HepG2 (cell line): ENCODE measurements around the gene EP300. TPM values are rescaled to one million over a fixed set of nuclear protein-coding genes. Genes with fewer than 3 reads are reported as not detected.

Experiments used
- HIVEP1 ChIP-seq: sonication (generic); formaldehyde crosslinking; IDR thresholded peaks from 2 replicates; pipeline ENCODE4 v1.4.0; 2020; ENCODE audit warnings: mild to moderate bottlenecking, missing genetic modification reagents
- MAFK ChIP-seq, 2 experiments: IDR thresholded peaks in 1 of 2; conservative IDR thresholded peaks in 1 of 2; 2 replicates each; pipeline ENCODE4 v1.6.1; 2011; ENCODE audit warnings: improper control_type of control experiment in 2 of 2, low read length in 2 of 2
- PPARG ChIP-seq: conservative IDR thresholded peaks from 2 replicates; pipeline ENCODE4 v1.6.1; 2016; ENCODE audit warnings: missing biosample characterization, missing genetic modification reagents
- RBM39 ChIP-seq: fragments of 200-400 bp; formaldehyde crosslinking; IDR thresholded peaks from one replicate; pipeline ENCODE4 v1.6.1; 2018; ENCODE audit warnings: antibody characterized with exemption, mild to moderate bottlenecking, low read depth, low read length; ENCODE audit not compliant: poor library complexity, severe bottlenecking
- SRSF4 ChIP-seq: fragments of 200-400 bp; formaldehyde crosslinking; IDR thresholded peaks from one replicate; pipeline ENCODE4 v1.6.1; 2018; ENCODE audit warnings: mild to moderate bottlenecking, low read depth, low read length, moderate library complexity; ENCODE audit not compliant: poor library complexity, severe bottlenecking
- SRY ChIP-seq: sonication (generic); formaldehyde crosslinking; IDR thresholded peaks from 2 replicates; pipeline ENCODE4 v1.8.0; 2022; ENCODE audit warnings: mild to moderate bottlenecking, missing genetic modification reagents
- XBP1 ChIP-seq: sonication (generic); formaldehyde crosslinking; IDR thresholded peaks from 2 replicates; pipeline ENCODE4 v1.5.0; 2020; ENCODE audit warnings: missing genetic modification reagents
- YEATS2 ChIP-seq: sonication (generic); formaldehyde crosslinking; IDR thresholded peaks from 2 replicates; pipeline ENCODE4 v1.4.0; 2020; ENCODE audit warnings: missing genetic modification reagents, borderline replicate concordance
- ZMAT3 ChIP-seq: sonication (generic); formaldehyde crosslinking; conservative IDR thresholded peaks from 2 replicates; pipeline ENCODE4 v1.7.0; 2021; ENCODE audit warnings: missing genetic modification reagents
- ZMYM2 ChIP-seq: sonication (generic); formaldehyde crosslinking; IDR thresholded peaks from 2 replicates; pipeline ENCODE4 v1.8.0; 2022; ENCODE audit warnings: mild to moderate bottlenecking, missing genetic modification reagents
- ZNF160 ChIP-seq: sonication (generic); formaldehyde crosslinking; IDR thresholded peaks from 2 replicates; pipeline ENCODE4 v1.8.0; 2022; ENCODE audit warnings: mild to moderate bottlenecking, inconsistent platforms, missing genetic modification reagents
- ZNF382 ChIP-seq: sonication (generic); formaldehyde crosslinking; IDR thresholded peaks from 2 replicates; pipeline ENCODE4 v1.5.0; 2020; ENCODE audit warnings: missing genetic modification reagents, mild to moderate bottlenecking, borderline replicate concordance
- ZNF547 ChIP-seq: sonication (generic); formaldehyde crosslinking; IDR thresholded peaks from 2 replicates; pipeline ENCODE4 v1.5.1; 2020; ENCODE audit warnings: mild to moderate bottlenecking, missing genetic modification reagents
- polyA plus RNA-seq, 8 experiments: library from polyadenylated mRNA; depleted of rRNA in 3 of 8; stranded (reverse) in 7 of 8; unstranded in 1 of 8; fragments of >200 nt; fragmentation: Illumina TruSeq in 4 of 8; extraction: Trizol in 4 of 8; gene quantifications; 2 replicates each; pipeline versions ENCODE4 v1.2.1 to v1.2.3, GENCODE V29; 2011 to 2016; ENCODE audit warnings: low read depth in 4 of 8, missing spikeins in 1 of 8, mixed read lengths in 1 of 8; ENCODE audit not compliant: insufficient read depth in 1 of 8
- total RNA-seq, 5 experiments: library from RNA; depleted of rRNA; stranded (reverse); fragments of >200 nt; fragmentation: Illumina TruSeq; extraction: Trizol; gene quantifications; 2 replicates each; pipeline ENCODE4 v1.2.3, GENCODE V29; 2016; ENCODE audit warnings: low read depth in 1 of 5
- TF ChIP-seq, protein P1 (sequence below): IDR thresholded peaks from 2 replicates; pipeline ENCODE4 v1.6.1; 2018; ENCODE audit warnings: missing genetic modification reagents, mild to moderate bottlenecking, missing compliant biosample characterization
- TF ChIP-seq, protein P2 (sequence below): sonication (generic); formaldehyde crosslinking; conservative IDR thresholded peaks from 2 replicates; pipeline ENCODE4 v1.4.0; 2020; ENCODE audit warnings: missing genetic modification reagents
- TF ChIP-seq, protein P3 (sequence below): sonication (generic); formaldehyde crosslinking; IDR thresholded peaks from 2 replicates; pipeline ENCODE4 v1.4.0; 2020; ENCODE audit warnings: missing genetic modification reagents; ENCODE audit errors: not compliant biosample characterization
- TF ChIP-seq, protein P4 (sequence below): sonication (generic); formaldehyde crosslinking; IDR thresholded peaks from 2 replicates; pipeline ENCODE4 v1.4.0; 2020; ENCODE audit warnings: missing genetic modification reagents
- TF ChIP-seq, protein P5 (sequence below): sonication (generic); formaldehyde crosslinking; IDR thresholded peaks from 2 replicates; pipeline ENCODE4 v1.9.0; 2021; ENCODE audit warnings: missing genetic modification reagents, mild to moderate bottlenecking, borderline replicate concordance

Gene EP300
- total and polyA plus RNA-seq, 2 of the 13 experiments (the other 11 are each of a cell fraction or from before 2014, with no cell fraction given): 13.6 to 14.9 TPM

DNA sequence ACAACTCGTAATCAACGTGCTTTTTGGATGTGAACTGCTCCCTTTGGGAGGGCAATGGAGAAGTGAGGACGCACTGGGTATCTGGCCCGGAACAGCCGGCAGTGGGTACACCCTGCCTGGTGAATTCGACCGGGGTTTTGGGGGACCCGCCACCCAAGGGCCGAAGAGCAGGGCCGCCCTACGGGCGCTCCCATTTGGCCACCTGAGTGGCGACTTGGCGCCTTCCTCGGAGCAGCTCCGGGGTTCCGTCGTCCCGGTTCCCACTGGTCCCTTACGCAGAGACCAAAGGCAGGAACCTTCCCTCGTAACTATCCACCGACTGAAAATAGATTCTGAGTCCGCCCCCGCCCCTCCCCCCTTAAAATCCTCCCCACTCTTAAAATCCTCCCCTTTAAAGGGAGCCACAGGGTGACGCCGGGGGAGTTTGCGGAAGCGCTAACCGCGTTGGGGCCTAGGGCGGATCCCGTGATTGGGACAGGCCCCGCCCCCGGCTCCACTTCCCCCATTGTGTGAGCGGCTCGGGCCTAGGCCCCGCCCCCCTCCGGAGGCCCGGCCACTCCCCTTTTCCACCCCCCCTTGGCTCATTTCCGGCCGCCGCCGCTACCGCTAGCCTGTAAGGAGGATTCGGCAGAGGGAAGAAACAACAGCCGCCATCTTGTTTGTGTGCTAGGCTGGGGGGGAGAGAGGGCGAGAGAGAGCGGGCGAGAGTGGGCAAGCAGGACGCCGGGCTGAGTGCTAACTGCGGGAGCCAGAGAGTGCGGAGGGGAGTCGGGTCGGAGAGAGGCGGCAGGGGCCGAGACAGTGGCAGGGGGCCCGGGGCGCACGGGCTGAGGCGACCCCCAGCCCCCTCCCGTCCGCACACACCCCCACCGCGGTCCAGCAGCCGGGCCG lies 1.0 kb upstream of the EP300 start (continued):
- TF ChIP-seq XBP1 (no peak), SRY (CRISPR knock-in tag) (no peak), YEATS2 (peak; percentile 65), HIVEP1 (no peak), MAFK (conservative IDR thresholded peaks at IDR 0.05 in 1 of 2, IDR thresholded peaks at IDR 0.05 in 1 of 2; ENCODE audit: low read length in 2 of 2) (no peak), SRSF4 (no peak), RBM39 (no peak), ZNF547 (CRISPR knock-in tag) (no peak; the same call in 1 of the 2 replicates), ZMYM2 (no peak), ZMAT3 (CRISPR knock-in tag) (no peak; the same call in 1 of the 2 replicates), ZNF382 (no peak), ZNF160 (CRISPR knock-in tag) (no peak), PPARG (CRISPR knock-in tag) (no peak)
- TF ChIP-seq, protein P1, sequence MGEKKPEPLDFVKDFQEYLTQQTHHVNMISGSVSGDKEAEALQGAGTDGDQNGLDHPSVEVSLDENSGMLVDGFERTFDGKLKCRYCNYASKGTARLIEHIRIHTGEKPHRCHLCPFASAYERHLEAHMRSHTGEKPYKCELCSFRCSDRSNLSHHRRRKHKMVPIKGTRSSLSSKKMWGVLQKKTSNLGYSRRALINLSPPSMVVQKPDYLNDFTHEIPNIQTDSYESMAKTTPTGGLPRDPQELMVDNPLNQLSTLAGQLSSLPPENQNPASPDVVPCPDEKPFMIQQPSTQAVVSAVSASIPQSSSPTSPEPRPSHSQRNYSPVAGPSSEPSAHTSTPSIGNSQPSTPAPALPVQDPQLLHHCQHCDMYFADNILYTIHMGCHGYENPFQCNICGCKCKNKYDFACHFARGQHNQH (CRISPR knock-in tag): peak; percentile 46; the same call in 1 of the 2 replicates
- TF ChIP-seq, protein P2, sequence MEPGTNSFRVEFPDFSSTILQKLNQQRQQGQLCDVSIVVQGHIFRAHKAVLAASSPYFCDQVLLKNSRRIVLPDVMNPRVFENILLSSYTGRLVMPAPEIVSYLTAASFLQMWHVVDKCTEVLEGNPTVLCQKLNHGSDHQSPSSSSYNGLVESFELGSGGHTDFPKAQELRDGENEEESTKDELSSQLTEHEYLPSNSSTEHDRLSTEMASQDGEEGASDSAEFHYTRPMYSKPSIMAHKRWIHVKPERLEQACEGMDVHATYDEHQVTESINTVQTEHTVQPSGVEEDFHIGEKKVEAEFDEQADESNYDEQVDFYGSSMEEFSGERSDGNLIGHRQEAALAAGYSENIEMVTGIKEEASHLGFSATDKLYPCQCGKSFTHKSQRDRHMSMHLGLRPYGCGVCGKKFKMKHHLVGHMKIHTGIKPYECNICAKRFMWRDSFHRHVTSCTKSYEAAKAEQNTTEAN (CRISPR knock-in tag): no peak
- TF ChIP-seq, protein P3, sequence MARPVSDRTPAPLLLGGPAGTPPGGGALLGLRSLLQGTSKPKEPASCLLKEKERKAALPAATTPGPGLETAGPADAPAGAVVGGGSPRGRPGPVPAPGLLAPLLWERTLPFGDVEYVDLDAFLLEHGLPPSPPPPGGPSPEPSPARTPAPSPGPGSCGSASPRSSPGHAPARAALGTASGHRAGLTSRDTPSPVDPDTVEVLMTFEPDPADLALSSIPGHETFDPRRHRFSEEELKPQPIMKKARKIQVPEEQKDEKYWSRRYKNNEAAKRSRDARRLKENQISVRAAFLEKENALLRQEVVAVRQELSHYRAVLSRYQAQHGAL: no peak
- TF ChIP-seq, protein P4, sequence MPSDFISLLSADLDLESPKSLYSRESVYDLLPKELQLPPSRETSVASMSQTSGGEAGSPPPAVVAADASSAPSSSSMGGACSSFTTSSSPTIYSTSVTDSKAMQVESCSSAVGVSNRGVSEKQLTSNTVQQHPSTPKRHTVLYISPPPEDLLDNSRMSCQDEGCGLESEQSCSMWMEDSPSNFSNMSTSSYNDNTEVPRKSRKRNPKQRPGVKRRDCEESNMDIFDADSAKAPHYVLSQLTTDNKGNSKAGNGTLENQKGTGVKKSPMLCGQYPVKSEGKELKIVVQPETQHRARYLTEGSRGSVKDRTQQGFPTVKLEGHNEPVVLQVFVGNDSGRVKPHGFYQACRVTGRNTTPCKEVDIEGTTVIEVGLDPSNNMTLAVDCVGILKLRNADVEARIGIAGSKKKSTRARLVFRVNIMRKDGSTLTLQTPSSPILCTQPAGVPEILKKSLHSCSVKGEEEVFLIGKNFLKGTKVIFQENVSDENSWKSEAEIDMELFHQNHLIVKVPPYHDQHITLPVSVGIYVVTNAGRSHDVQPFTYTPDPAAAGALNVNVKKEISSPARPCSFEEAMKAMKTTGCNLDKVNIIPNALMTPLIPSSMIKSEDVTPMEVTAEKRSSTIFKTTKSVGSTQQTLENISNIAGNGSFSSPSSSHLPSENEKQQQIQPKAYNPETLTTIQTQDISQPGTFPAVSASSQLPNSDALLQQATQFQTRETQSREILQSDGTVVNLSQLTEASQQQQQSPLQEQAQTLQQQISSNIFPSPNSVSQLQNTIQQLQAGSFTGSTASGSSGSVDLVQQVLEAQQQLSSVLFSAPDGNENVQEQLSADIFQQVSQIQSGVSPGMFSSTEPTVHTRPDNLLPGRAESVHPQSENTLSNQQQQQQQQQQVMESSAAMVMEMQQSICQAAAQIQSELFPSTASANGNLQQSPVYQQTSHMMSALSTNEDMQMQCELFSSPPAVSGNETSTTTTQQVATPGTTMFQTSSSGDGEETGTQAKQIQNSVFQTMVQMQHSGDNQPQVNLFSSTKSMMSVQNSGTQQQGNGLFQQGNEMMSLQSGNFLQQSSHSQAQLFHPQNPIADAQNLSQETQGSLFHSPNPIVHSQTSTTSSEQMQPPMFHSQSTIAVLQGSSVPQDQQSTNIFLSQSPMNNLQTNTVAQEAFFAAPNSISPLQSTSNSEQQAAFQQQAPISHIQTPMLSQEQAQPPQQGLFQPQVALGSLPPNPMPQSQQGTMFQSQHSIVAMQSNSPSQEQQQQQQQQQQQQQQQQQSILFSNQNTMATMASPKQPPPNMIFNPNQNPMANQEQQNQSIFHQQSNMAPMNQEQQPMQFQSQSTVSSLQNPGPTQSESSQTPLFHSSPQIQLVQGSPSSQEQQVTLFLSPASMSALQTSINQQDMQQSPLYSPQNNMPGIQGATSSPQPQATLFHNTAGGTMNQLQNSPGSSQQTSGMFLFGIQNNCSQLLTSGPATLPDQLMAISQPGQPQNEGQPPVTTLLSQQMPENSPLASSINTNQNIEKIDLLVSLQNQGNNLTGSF (CRISPR knock-in tag): no peak
- TF ChIP-seq, protein P5, sequence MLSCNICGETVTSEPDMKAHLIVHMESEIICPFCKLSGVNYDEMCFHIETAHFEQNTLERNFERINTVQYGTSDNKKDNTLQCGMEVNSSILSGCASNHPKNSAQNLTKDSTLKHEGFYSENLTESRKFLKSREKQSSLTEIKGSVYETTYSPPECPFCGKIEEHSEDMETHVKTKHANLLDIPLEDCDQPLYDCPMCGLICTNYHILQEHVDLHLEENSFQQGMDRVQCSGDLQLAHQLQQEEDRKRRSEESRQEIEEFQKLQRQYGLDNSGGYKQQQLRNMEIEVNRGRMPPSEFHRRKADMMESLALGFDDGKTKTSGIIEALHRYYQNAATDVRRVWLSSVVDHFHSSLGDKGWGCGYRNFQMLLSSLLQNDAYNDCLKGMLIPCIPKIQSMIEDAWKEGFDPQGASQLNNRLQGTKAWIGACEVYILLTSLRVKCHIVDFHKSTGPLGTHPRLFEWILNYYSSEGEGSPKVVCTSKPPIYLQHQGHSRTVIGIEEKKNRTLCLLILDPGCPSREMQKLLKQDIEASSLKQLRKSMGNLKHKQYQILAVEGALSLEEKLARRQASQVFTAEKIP (CRISPR knock-in tag): no peak
